HS-27A (cell line): ENCODE data around the gene RNF34.

Source experiments
- DNase-seq: peaks from one replicate; pipeline ENCODE4 v3.0.0-alpha.2; 2012; ENCODE audit warnings: low read depth, missing footprints

The RNF34 gene

GRCh38 chr12:121390856-121391255 lies 9.1 kb upstream of the RNF34 start:
- DNase-seq, result no peak

- no peak for DNase-seq
Measured at GRCh38 chr12:121391619-121392324, 8.1 kb upstream of the RNF34 start.

GRCh38 chr12:121392325-121392716 lies 7.6 kb upstream of the RNF34 start:
- no peak for DNase-seq

- no peak for DNase-seq
Measured at GRCh38 chr12:121397521-121397920, 2.4 kb upstream of the RNF34 start.

- no peak for DNase-seq
Measured at GRCh38 chr12:121398355-121398754, 1.6 kb upstream of the RNF34 start.

GRCh38 chr12:121400332-121401139 lies 618 bp downstream of the RNF34 start:
- DNase-seq, result no peak

GRCh38 chr12:121403721-121404120 lies 3.8 kb downstream of the RNF34 start:
- no peak for DNase-seq

GRCh38 chr12:121404734-121405133 lies 4.8 kb downstream of the RNF34 start:
- DNase-seq, result no peak

GRCh38 chr12:121405211-121405610 lies 5.3 kb downstream of the RNF34 start:
- no peak for DNase-seq

GRCh38 chr12:121413917-121414316 lies 14.0 kb downstream of the RNF34 start:
- DNase-seq, result no peak

- DNase-seq, result no peak
Measured at GRCh38 chr12:121417847-121418246, 17.9 kb downstream of the RNF34 start.

GRCh38 chr12:121420109-121420508 lies 20.2 kb downstream of the RNF34 start:
- DNase-seq, result no peak

GRCh38 chr12:121423253-121423652 lies 23.3 kb downstream of the RNF34 start:
- DNase-seq, result no peak

GRCh38 chr12:121423682-121424623 lies 24.0 kb downstream of the RNF34 start:
- DNase-seq, result no peak

GRCh38 chr12:121424624-121424975 lies 24.7 kb downstream of the RNF34 start:
- DNase-seq, result no peak

- no peak for DNase-seq
Measured at GRCh38 chr12:121427556-121428050, 27.7 kb downstream of the RNF34 start.

- no peak for DNase-seq
Measured at GRCh38 chr12:121428883-121429282, 29.0 kb downstream of the RNF34 start.

GRCh38 chr12:121430833-121431415 lies 31.0 kb downstream of the RNF34 start:
- no peak for DNase-seq

GRCh38 chr12:121432740-121433480 lies 33.0 kb downstream of the RNF34 start:
- no peak for DNase-seq

- no peak for DNase-seq
Measured at GRCh38 chr12:121436706-121437105, 36.8 kb downstream of the RNF34 start.

GRCh38 chr12:121438905-121439304 lies 39.0 kb downstream of the RNF34 start:
- no peak for DNase-seq
